Tibial nerve (tissue), 3 donors: ENCODE results near the gene PIP5K1B.

Source experiments
- EP300 ChIP-seq, 2 donors: sonication (generic); formaldehyde crosslinking; IDR thresholded peaks; one replicate each; pipeline ENCODE4 v1.6.1; 2017; ENCODE audit warnings: antibody characterized with exemption in 2 of 2, mild to moderate bottlenecking in 1 of 2
- POLR2A ChIP-seq, 2 donors: fragments of 450-650 bp; IDR thresholded peaks; one replicate each; pipeline ENCODE4 v1.6.1; 2017; ENCODE audit warnings: antibody characterized with exemption in 2 of 2, mild to moderate bottlenecking in 2 of 2, moderate library complexity in 2 of 2

GRCh38 chr9:68934329-68934644 lies 229.2 kb downstream of the PIP5K1B start:
- no peak for TF ChIP-seq EP300 (IDR thresholded peaks at IDR 0.05)
- no peak for TF ChIP-seq POLR2A (IDR thresholded peaks at IDR 0.05)
